GM18861 (cell line): ENCODE data around the gene CAPG.
"Not testable (repeated sequence)": the region's sequence is repeated elsewhere in the genome, so short reads cannot be mapped to it uniquely, and the experiment has no call there.

Experiments used
- ATAC-seq: cut with Tn5 transposase; IDR thresholded peaks from one replicate; pipeline ENCODE4 v1.9.1; 2021; ENCODE audit not compliant: unreplicated experiment

Gene CAPG

GRCh38 chr2:85367180-85367579 lies 43.0 kb downstream of the CAPG start:
- no peak for ATAC-seq

- ATAC-seq, result not testable (repeated sequence)
Measured at GRCh38 chr2:85362653-85363387, 47.3 kb downstream of the CAPG start.

- ATAC-seq, result no peak
Measured at GRCh38 chr2:85357736-85358135, 52.4 kb downstream of the CAPG start.

DNA sequence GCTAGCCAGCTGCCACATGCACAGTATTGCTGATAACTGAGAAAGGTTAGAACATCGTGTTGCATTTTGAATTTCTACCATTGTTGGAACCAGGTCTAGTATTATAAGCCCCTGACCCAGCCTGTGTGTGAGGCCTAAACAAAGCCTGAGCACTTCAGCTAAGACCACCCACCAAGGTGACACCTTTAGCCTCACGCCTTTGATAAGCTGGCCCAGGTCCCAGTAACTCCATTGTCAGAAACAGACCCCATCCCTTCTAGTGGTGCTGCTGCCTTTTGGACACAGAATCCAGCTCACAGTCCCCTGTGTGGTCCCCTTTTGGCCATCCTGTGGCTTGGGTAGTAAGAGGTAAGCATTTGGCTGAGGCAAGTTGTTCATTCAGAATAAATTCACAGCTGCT lies 54.0 kb downstream of the CAPG start:
- ATAC-seq, result no peak

GRCh38 chr2:85355521-85355920 lies 54.6 kb downstream of the CAPG start:
- ATAC-seq, result no peak

DNA sequence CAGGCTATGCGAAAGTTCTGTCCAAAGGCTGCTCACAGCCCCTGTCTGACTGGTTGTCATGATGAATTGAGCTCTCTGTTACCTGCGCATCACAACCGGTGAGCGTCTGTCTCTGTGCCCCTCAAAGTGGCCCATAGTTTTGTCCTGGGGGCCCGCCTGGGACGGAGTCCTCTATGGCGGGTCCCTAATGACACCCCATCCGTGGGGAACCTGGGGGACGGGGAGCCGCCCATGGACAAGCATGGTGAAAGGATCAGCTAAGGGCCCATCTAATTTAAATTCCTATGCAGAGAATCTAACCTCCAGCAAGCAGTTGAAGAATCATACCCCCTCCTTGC lies 55.1 kb downstream of the CAPG start:
- peak; percentile 6 for ATAC-seq

- ATAC-seq, result peak; percentile 91
Measured at GRCh38 chr2:85354286-85355072, 55.7 kb downstream of the CAPG start, which contains the start of the genes ELMOD3 and RETSAT. ELMOD3 (plus strand) TSS chr2:85354769; CDS start chr2:85357199, 2,430 bp downstream. RETSAT (minus strand) TSS chr2:85354528; CDS start chr2:85354507, 21 bp downstream.

DNA sequence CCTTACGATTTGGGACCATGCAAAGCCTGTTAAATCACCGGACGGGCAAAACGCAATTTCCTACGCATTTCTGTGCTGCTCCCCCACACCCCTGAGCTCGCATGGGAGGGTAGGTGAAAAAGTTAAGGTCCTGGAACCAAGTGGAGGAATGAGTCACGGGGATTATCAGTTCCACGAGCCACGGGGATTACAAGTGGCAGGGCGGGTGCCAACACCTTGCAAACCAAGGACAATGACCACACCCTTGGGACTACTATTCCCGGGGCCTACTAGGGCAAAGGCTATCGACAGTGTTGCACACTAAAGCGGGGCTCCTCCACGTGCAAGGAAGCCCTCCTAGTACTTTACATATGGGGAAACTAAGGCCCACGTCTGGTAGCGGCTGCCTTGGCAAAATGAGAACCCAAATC lies 56.3 kb downstream of the CAPG start:
- ATAC-seq, result no peak

- no peak for ATAC-seq
Measured at GRCh38 chr2:85347599-85347998, 62.6 kb downstream of the CAPG start.
